NT2/D1 (cell line): Measurements from ENCODE around the gene TAS2R1.

Experiments
- SUZ12 ChIP-seq: IDR thresholded peaks from 2 replicates; pipeline ENCODE4 v1.6.1; 2011; ENCODE audit not compliant: insufficient read length, insufficient read depth; ENCODE audit errors: extremely low read depth
- ZNF274 ChIP-seq: IDR thresholded peaks from 2 replicates; pipeline ENCODE4 v1.6.1; 2011; ENCODE audit warnings: mild to moderate bottlenecking, low read depth, low read length

DNA sequence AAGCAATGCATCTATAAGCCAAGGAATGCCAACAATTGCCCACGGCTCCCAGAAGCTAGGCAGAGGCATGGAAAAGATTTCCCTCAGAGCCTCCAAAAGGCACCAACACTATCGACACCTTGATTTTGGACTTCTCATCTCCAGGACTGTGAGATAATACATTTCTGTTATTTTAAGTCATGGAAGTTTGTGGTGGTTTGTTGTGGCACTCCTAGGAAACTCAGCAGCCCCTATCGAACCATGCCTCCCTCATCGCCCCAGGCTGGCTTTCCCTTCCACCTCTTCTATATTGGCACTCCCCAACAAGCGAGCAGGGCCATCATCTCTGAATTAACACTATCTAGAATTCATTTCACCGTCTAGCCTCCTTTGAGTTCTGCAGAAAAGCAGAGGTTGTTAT lies 33.7 kb upstream of the TAS2R1 start:
- TF ChIP-seq SUZ12, result no peak
- no peak for TF ChIP-seq ZNF274
